GM13976 (cell line): ENCODE results near the gene NPY4R.
"Not testable (repeated sequence)": the region's sequence is repeated elsewhere in the genome, so short reads cannot be mapped to it uniquely, and the experiment has no call there.

Experiments used
- DNase-seq: peaks from one replicate; pipeline ENCODE4 v3.0.0; 2012; ENCODE audit warnings: low spot score
- CTCF ChIP-seq: IDR thresholded peaks from 2 replicates; pipeline ENCODE4 v1.5.1; 2012; ENCODE audit warnings: borderline replicate concordance, mild to moderate bottlenecking; ENCODE audit not compliant: insufficient read depth; ENCODE audit errors: extremely low read depth, missing control alignments, control extremely low read depth
- in situ Hi-C: fragments of 300-500 bp; cut with MboI; formaldehyde crosslinking; loops from one replicate; pipeline ENCODE4 v1.12.0; 2022; ENCODE audit warnings: low sequenced_read_pairs, mixed read lengths, inconsistent platforms; ENCODE audit not compliant: unreplicated experiment

NPY4R gene

GRCh38 chr10:46465765-46466164 is at the start of gene NPY4R:
NPY4R (minus strand) TSS chr10:46465958; CDS start chr10:46462635, 3,323 bp downstream.
- DNase-seq, in situ Hi-C loops: not testable (repeated sequence)

GRCh38 chr10:46515366-46515765 is 49.6 kb upstream of the NPY4R start:
- no peak for TF ChIP-seq CTCF
- in situ Hi-C loops = no loop called here

GRCh38 chr10:46514899-46515298 is 49.1 kb upstream of the NPY4R start:
- TF ChIP-seq CTCF = no peak

More at GRCh38 chr10:46515366-46515765, 49.6 kb upstream of the NPY4R start:
- no peak for DNase-seq

GRCh38 chr10:46514431-46514861 is 48.7 kb upstream of the NPY4R start:
- TF ChIP-seq CTCF = no peak
- in situ Hi-C loops = no loop called here
- DNase-seq = no peak

More at GRCh38 chr10:46514899-46515298, 49.1 kb upstream of the NPY4R start:
- no peak for DNase-seq
- in situ Hi-C loops = no loop called here

GRCh38 chr10:46513333-46513732 is 47.6 kb upstream of the NPY4R start:
- DNase-seq, in situ Hi-C loops: not testable (repeated sequence)

GRCh38 chr10:46512725-46513124 is 47.0 kb upstream of the NPY4R start:
- in situ Hi-C loops, DNase-seq: not testable (repeated sequence)

- DNase-seq, in situ Hi-C loops: not testable (repeated sequence)
Observed at GRCh38 chr10:46512002-46512401, 46.2 kb upstream of the NPY4R start.

GRCh38 chr10:46499990-46500389 is 34.2 kb upstream of the NPY4R start:
- in situ Hi-C loops, DNase-seq: not testable (repeated sequence)

- in situ Hi-C loops = not testable (repeated sequence)
Observed at GRCh38 chr10:46498985-46499703, 33.4 kb upstream of the NPY4R start.

GRCh38 chr10:46497878-46498277 is 32.1 kb upstream of the NPY4R start:
- in situ Hi-C loops, DNase-seq: not testable (repeated sequence)

More at GRCh38 chr10:46498985-46499703, 33.4 kb upstream of the NPY4R start:
- not testable (repeated sequence) for DNase-seq

GRCh38 chr10:46497401-46497800 is 31.6 kb upstream of the NPY4R start:
- DNase-seq, in situ Hi-C loops: not testable (repeated sequence)

GRCh38 chr10:46491364-46492114 is 25.8 kb upstream of the NPY4R start:
- DNase-seq, in situ Hi-C loops: not testable (repeated sequence)

- in situ Hi-C loops, DNase-seq: not testable (repeated sequence)
Observed at GRCh38 chr10:46490285-46490684, 24.5 kb upstream of the NPY4R start.

GRCh38 chr10:46486459-46486858 is 20.7 kb upstream of the NPY4R start:
- in situ Hi-C loops, DNase-seq: not testable (repeated sequence)
